Nephron progenitor cell (in vitro differentiated cells): Measurements from ENCODE around the gene CDK3.

Experiments used
- DNase-seq: peaks from one replicate; pipeline ENCODE4 v3.0.0; 2021
- H3K27ac Mint-ChIP-seq: 2 replicates; pipeline ENCODE4 v1.8.0; 2021; ENCODE audit warnings: mild to moderate bottlenecking, moderate library complexity, mixed read lengths
- H3K27me3 Mint-ChIP-seq: 2 replicates; pipeline ENCODE4 v1.8.0; 2021; ENCODE audit warnings: mild to moderate bottlenecking, low read depth, mixed read lengths; ENCODE audit not compliant: poor library complexity
- H3K36me3 Mint-ChIP-seq: 2 replicates; pipeline ENCODE4 v1.8.0; 2021; ENCODE audit warnings: low read depth, mixed read lengths
- H3K4me1 Mint-ChIP-seq: 2 replicates; pipeline ENCODE4 v1.8.0; 2021; ENCODE audit warnings: mixed read lengths
- H3K4me3 Mint-ChIP-seq: 2 replicates; pipeline ENCODE4 v1.8.0; 2021; ENCODE audit warnings: mild to moderate bottlenecking, moderate library complexity, mixed read lengths
- H3K9me3 Mint-ChIP-seq: 2 replicates; pipeline ENCODE4 v1.8.0; 2021; ENCODE audit warnings: mild to moderate bottlenecking, moderate library complexity, mixed read lengths
- CTCF ChIP-seq: fragments of 200-600 bp; sonication (generic); IDR thresholded peaks from 2 replicates; pipeline ENCODE4 v1.5.0; 2021; ENCODE audit warnings: antibody characterized with exemption

Gene CDK3

GRCh38 chr17:76051561-76051960, 50.9 kb downstream of the CDK3 start:
- DNase-seq, result no peak
- peaks cover 69% of the 10 kb centered on the region for H3K36me3 Mint-ChIP-seq
- H3K27ac Mint-ChIP-seq, result peak overlapping the region; percentile 11
- H3K4me3 Mint-ChIP-seq, result no peak overlapping the region
- H3K9me3 Mint-ChIP-seq, result no peaks in the 10 kb centered on the region
- peaks cover 16% of the 10 kb centered on the region for H3K4me1 Mint-ChIP-seq
- no peak for TF ChIP-seq CTCF
- H3K27me3 Mint-ChIP-seq, result no peaks in the 10 kb centered on the region

GRCh38 chr17:76053246-76054111, 52.8 kb downstream of the CDK3 start:
- DNase-seq, result no peak
- Mint-ChIP-seq H3K4me1 (peaks cover 16% of the 10 kb centered on the region), H3K4me3 (no peak overlapping the region), H3K9me3 (no peaks in the 10 kb centered on the region), H3K27ac (peak overlapping the region; percentile 86), H3K27me3 (no peaks in the 10 kb centered on the region), H3K36me3 (peaks cover 70% of the 10 kb centered on the region)
- TF ChIP-seq CTCF, result no peak

- DNase-seq, result no peak
- Mint-ChIP-seq H3K27me3 (no peaks in the 10 kb centered on the region), H3K27ac (peak overlapping the region; percentile 86)
Observed at GRCh38 chr17:76054112-76054476, 53.4 kb downstream of the CDK3 start.

More at GRCh38 chr17:76054112-76054476, 53.4 kb downstream of the CDK3 start:
- Mint-ChIP-seq H3K9me3 (no peaks in the 10 kb centered on the region), H3K36me3 (peaks cover 70% of the 10 kb centered on the region), H3K4me1 (peaks cover 16% of the 10 kb centered on the region), H3K4me3 (no peak overlapping the region)
- no peak for TF ChIP-seq CTCF
